Measurements from ENCODE around the gene COX4I1. TPM values are rescaled to one million over a fixed set of nuclear protein-coding genes. Genes with fewer than 3 reads are reported as not detected.

The COX4I1 gene
- total RNA-seq, 2 donors from 2014 or later: 345 to 562 TPM

GRCh38 chr16:85810097-85810741 is 10.7 kb downstream of the COX4I1 start:
- 89% methylated on average over 13 of the region's 13 CpGs for WGBS
- intact Hi-C loops (cut with DNase I): no loop called here
- DNase-seq (ENCODE audit: low spot score): no peak

DNA sequence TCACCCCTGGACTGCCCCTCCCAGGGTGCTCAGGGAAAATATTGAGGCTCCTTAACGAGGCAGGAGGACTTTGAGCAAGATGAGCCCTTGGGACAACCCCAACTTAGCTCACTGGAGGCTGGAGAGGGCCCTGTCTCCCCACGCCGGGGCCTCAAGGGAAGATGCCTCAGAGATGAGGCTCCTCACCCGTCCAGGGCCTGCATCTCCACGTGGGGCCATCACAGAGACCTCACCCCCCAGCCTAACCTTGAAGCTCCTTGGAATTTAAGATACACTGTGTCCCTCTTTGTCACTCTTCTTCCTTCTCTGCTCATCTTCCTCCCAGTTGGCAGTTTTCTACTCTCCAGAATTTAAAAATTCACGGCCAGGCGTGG is 11.2 kb downstream of the COX4I1 start:
- 90% methylated on average over 7 of the region's 7 CpGs for WGBS
- Histone ChIP-seq H3K4me1 (replicated peaks) (no peaks in the 10 kb centered on the region), H3K27me3 (replicated peaks; ENCODE audit: insufficient read depth) (no peaks in the 10 kb centered on the region), H3K4me3 (no peak overlapping the region), H3K27ac (no peak overlapping the region), H3K36me3 (peaks cover 2 to 11% of the 10 kb centered on the region in 2 donors), H3K9me3 (no peaks in the 10 kb centered on the region)
- DNase-seq (ENCODE audit: low spot score): no peak
- intact Hi-C loops (cut with DNase I): no loop called here
- TF ChIP-seq POLR2A (IDR thresholded peaks at IDR 0.05): no peak
- TF ChIP-seq, protein P1, sequence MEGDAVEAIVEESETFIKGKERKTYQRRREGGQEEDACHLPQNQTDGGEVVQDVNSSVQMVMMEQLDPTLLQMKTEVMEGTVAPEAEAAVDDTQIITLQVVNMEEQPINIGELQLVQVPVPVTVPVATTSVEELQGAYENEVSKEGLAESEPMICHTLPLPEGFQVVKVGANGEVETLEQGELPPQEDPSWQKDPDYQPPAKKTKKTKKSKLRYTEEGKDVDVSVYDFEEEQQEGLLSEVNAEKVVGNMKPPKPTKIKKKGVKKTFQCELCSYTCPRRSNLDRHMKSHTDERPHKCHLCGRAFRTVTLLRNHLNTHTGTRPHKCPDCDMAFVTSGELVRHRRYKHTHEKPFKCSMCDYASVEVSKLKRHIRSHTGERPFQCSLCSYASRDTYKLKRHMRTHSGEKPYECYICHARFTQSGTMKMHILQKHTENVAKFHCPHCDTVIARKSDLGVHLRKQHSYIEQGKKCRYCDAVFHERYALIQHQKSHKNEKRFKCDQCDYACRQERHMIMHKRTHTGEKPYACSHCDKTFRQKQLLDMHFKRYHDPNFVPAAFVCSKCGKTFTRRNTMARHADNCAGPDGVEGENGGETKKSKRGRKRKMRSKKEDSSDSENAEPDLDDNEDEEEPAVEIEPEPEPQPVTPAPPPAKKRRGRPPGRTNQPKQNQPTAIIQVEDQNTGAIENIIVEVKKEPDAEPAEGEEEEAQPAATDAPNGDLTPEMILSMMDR (IDR thresholded peaks at IDR 0.05): no peak
- no peak for TF ChIP-seq POLR2AphosphoS5 (IDR thresholded peaks at IDR 0.05)

More at GRCh38 chr16:85810097-85810741, 10.7 kb downstream of the COX4I1 start:
- Histone ChIP-seq H3K27me3 (replicated peaks; ENCODE audit: insufficient read depth) (no peaks in the 10 kb centered on the region), H3K4me3 (no peak overlapping the region), H3K27ac (no peak overlapping the region), H3K36me3 (peaks cover 7 to 16% of the 10 kb centered on the region in 2 donors), H3K9me3 (no peaks in the 10 kb centered on the region), H3K4me1 (replicated peaks) (no peaks in the 10 kb centered on the region)
- no peak for TF ChIP-seq POLR2AphosphoS5 (IDR thresholded peaks at IDR 0.05)
- no peak for TF ChIP-seq POLR2A (IDR thresholded peaks at IDR 0.05)
- TF ChIP-seq, protein P1 (IDR thresholded peaks at IDR 0.05): no peak

GRCh38 chr16:85812031-85812807 is 12.7 kb downstream of the COX4I1 start:
- no peak for TF ChIP-seq POLR2A (IDR thresholded peaks at IDR 0.05)
- TF ChIP-seq, protein P1 (IDR thresholded peaks at IDR 0.05): no peak
- no peak for TF ChIP-seq POLR2AphosphoS5 (IDR thresholded peaks at IDR 0.05)
- Histone ChIP-seq H3K9me3 (no peaks in the 10 kb centered on the region), H3K4me1 (replicated peaks) (no peaks in the 10 kb centered on the region), H3K27me3 (replicated peaks; ENCODE audit: insufficient read depth) (no peaks in the 10 kb centered on the region), H3K4me3 (no peak overlapping the region), H3K36me3 (no peaks in the 10 kb centered on the region), H3K27ac (no peak overlapping the region)
- WGBS: 43% methylated on average over 37 of the region's 37 CpGs
- no peak for DNase-seq (ENCODE audit: low spot score)
- intact Hi-C loops (cut with DNase I): no loop called here

DNA sequence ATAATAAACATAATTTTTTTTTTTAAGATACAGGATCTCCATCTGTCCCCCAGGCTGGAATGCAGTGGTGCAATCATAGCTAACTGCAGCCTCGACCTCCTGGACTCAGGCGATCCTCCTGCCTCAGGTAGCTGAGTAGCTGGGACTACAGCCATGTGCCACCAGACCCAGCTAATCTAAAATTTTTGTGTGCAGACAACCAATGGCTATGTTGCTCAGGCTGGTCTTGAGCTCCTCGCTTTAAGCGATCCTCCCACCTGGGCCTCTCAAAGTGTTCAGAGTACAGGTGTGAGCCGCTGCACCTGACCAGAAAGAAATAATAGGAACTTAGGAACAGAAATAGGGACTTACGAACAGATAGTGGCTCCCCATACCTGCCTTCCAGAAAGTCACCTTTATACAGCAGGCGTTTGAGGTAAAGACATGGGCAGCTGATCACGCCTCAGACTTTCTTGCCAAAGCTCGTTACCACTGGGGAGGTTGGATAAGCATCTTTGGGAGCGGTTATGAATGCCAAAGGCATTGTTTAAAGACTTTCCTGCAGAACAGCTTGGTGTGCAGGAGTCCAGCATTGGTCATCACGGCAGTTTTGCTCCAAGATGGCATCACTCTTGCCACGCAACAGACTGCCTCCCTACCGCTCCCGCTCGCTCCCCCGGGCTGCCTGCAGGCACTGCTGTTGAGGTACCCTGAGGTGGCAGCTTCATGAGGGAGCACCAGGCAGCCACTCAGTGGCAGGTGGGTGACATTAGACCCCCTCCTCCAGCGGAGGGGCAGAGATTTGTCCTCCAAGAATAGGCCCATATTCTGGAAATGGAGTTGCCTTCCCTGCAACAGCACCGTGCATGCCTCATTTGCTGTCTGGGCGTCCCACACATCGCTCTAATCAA is 13.6 kb downstream of the COX4I1 start:
- TF ChIP-seq, protein P1 (IDR thresholded peaks at IDR 0.05): no peak
- TF ChIP-seq POLR2A (IDR thresholded peaks at IDR 0.05) (no peak), POLR2AphosphoS5 (IDR thresholded peaks at IDR 0.05) (no peak)
- Histone ChIP-seq H3K9me3 (no peaks in the 10 kb centered on the region), H3K27ac (no peak overlapping the region), H3K4me1 (replicated peaks) (no peaks in the 10 kb centered on the region), H3K27me3 (replicated peaks; ENCODE audit: insufficient read depth) (no peaks in the 10 kb centered on the region), H3K4me3 (no peak overlapping the region), H3K36me3 (no peaks in the 10 kb centered on the region)
- no peak for DNase-seq (ENCODE audit: low spot score)
- WGBS: 73% methylated on average over 20 of the region's 20 CpGs
- intact Hi-C loops (cut with DNase I): no loop called here
